ENCODE measurements around the gene STIM2. TPM values are rescaled to one million over a fixed set of nuclear protein-coding genes. Genes with fewer than 3 reads are reported as not detected.
"Not testable (repeated sequence)": the region's sequence is repeated elsewhere in the genome, so short reads cannot be mapped to it uniquely, and the experiment has no call there.

Gene STIM2
- 15.3 and 38.9 TPM in 2 replicates for total RNA-seq (2014; rRNA removed; shearing (Covaris generic))

- DNase-seq (ENCODE audit: low read depth) = peak; percentile 98
Measured at GRCh38 chr4:26860157-26860921, at the start of gene STIM2. Gene STIM2 (plus strand): TSS chr4:26860841.

GRCh38 chr4:26811571-26811970 lies 49.1 kb upstream of the STIM2 start:
- DNase-seq (ENCODE audit: low read depth) = not testable (repeated sequence)

DNA sequence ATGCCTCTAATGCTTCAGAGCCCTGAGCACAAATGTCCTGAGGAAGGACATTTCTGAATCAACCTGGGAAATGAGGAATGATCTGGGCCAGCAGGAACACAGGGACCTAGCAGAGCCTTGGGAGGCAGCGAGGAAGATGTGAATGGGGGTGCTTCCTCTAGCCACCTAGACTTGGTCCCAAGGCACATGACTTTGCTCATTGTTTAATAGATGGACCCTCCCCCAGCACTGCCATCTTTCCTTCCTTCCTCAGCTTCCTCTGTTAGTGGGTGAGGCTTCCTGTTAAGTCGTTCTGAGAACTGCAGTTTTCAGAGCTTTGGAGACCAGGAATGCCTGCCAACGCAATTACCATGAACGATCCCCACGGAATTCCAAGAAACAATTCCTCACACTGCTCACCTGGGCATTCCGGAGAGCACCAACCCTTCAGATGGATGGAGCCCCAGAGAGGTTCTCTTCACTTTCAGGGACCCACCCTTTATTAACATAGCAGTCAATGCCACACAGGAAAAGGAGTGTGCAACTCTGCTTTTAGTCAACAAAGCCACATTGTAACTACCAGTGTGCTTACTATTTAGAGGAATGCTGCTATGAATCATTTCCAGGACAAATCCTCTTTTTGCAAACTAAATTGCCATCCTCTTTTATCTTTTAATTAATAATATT lies 48.5 kb upstream of the STIM2 start:
- no peak for DNase-seq (ENCODE audit: low read depth)

DNA sequence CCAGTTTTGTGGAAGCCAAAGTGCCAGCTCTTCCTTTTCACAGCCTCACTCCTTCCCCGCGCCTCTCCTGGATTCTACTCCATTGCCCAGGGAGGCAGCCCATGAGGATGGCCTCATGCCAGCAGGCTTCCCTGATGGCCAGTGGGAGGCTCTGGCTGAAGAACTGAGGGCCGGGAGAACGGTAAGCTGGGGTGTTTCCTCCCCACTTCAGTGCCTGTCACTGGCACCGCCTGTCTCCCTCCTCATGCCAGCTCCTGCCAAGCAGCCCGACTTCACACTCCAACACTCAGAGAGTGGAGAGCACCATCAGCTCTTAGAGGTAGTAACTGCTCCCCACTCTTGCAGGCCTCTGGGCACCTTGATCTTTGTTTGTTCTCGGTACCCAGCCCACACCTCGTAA lies 46.9 kb upstream of the STIM2 start:
- DNase-seq (ENCODE audit: low read depth) = no peak

DNA sequence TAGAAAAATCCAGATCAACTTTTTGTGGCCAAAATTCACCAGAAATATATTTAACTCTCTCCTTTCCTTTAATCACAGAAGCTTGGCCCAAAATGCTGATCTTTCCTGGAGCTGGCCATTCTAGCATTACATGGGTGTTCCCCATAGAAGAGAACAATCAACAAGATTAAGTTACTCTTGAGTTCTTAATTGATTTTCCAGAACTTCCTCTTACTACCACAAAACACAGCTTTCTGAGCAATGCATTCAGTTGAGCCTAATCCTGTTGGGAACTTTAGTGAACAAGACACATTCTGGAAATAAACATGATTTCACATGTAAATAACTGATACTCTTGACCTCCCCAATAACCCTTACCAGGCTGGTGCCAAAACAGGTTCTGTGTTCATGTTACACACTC lies 45.4 kb upstream of the STIM2 start:
- no peak for DNase-seq (ENCODE audit: low read depth)

- DNase-seq (ENCODE audit: low read depth) = no peak
Measured at GRCh38 chr4:26815706-26816105, 44.9 kb upstream of the STIM2 start.

GRCh38 chr4:26819026-26819425 lies 41.6 kb upstream of the STIM2 start:
- DNase-seq (ENCODE audit: low read depth) = no peak

GRCh38 chr4:26819478-26820095 lies 41.1 kb upstream of the STIM2 start:
- DNase-seq (ENCODE audit: low read depth) = no peak

- DNase-seq (ENCODE audit: low read depth) = no peak
Measured at GRCh38 chr4:26820346-26820745, 40.3 kb upstream of the STIM2 start.

- no peak for DNase-seq (ENCODE audit: low read depth)
Measured at GRCh38 chr4:26821031-26821430, 39.6 kb upstream of the STIM2 start.

DNA sequence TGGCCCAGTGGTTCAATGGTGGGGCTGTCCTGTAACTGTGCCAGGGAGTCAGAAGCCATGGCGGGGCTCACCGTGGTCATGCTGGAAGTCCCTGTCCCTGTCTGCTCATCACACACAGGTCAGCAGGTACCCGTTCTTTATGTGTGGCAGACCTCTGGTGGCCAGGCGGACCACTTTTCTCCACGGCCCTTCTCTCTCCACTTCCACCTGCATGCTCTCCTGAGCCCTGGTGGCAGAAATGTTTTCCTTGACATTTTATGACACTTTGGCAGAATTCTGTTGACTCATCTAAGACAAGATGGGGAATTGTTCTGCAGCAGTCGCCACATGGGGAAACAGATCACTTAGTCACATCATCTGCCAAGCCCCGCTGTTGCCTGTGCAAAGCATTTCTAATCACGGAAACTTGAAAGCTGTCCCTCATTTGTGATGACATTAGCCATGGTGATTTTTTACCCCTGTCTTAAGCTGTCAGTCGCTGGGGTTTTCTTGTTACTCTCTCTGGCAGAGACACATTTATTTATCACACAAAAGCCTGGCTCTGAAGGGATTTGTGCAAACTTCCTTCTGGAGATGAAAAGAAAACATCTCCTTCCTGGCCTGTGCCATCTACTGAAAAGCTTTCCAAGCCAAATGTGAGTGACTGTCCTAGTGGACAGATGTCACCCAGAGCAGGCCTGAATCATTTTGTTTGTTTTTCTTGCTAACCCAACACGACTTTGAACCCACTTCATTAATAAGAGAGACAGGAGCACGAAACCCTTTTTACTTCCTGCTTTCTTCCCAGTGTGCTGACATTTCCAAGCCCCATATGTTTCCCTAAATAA lies 38.8 kb upstream of the STIM2 start:
- DNase-seq (ENCODE audit: low read depth) = no peak

GRCh38 chr4:26822546-26822945 lies 38.1 kb upstream of the STIM2 start:
- DNase-seq (ENCODE audit: low read depth) = no peak

DNA sequence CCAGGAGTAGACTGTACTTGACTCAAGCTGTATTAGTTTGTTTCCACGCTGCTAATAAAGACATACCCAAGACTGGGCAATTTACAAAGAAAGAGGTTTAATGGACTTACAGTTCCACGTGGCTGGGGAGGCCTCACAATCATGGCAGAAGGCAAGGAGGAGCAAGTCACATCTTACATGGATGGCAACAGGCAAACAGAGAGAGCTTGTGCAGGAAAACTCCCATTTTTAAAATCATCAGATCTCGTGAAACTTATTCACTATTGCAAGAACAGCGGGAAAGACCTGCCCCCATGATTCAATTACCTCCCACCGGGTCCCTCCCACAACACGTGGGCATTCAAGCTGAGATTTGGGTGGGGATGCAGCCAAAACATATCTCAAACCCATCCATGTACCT lies 37.7 kb upstream of the STIM2 start:
- DNase-seq (ENCODE audit: low read depth) = not testable (repeated sequence)

- no peak for DNase-seq (ENCODE audit: low read depth)
Measured at GRCh38 chr4:26823583-26823982, 37.1 kb upstream of the STIM2 start.

GRCh38 chr4:26824667-26825066 lies 36.0 kb upstream of the STIM2 start:
- DNase-seq (ENCODE audit: low read depth) = no peak

- no peak for DNase-seq (ENCODE audit: low read depth)
Measured at GRCh38 chr4:26826721-26827120, 33.9 kb upstream of the STIM2 start.

GRCh38 chr4:26827336-26827735 lies 33.3 kb upstream of the STIM2 start:
- DNase-seq (ENCODE audit: low read depth) = not testable (repeated sequence)

- DNase-seq (ENCODE audit: low read depth) = no peak
Measured at GRCh38 chr4:26827798-26828197, 32.8 kb upstream of the STIM2 start.

DNA sequence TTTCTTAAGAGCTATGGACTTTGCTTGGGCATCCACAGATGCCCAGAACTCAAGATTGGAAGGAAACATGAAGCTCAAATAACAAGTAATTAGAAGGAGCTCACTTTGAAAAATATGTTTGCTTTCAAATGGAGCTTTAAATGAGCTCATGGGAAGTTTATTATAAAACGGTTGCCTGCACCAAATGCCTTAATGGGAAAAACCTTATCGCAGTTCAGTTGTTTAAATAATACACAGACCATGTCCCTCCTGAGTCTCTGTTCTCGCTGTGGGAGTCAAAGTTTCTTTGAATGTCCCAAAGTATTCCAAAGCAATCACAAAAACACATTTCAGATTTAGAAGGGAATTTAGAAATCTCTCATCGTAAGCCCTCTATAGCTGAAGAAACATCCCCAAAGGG lies 31.6 kb upstream of the STIM2 start:
- no peak for DNase-seq (ENCODE audit: low read depth)

DNA sequence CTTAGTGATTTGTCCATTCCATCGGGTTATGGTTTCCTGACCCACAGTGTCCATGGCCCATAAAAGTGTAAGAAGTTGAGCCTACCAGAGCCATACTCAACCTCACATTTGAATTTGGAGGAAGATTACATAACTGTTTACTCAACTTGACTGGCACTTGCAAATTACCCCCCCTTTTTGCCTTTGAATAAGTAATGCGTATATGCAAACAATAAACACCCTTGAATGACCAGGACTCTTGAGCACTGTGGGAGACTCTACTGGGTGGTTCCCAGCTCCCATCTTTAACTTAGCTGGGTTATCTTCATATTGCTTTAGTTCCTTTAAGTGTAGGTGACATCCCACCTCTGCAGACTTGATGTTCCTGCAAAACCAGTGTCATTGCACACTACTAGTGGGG lies 30.6 kb upstream of the STIM2 start:
- DNase-seq (ENCODE audit: low read depth) = no peak

DNA sequence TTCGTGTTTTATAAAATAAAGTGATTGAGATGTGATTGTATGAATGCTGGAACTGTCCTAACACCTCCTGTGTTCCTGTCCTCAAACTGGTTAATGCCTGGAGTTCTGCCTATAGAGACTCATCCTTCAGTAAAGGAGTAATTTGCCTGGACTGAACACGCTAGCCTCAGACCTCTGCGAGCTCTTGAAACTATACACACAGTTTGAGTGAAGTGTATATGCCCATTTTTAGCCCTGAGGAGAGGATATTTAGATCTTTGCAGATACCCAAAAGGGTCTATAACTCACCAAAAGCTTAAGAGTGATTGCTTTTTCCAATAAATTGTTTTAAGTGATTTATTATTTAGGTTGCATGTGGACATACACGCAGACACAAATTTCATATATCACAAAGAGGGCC lies 29.9 kb upstream of the STIM2 start:
- no peak for DNase-seq (ENCODE audit: low read depth)

DNA sequence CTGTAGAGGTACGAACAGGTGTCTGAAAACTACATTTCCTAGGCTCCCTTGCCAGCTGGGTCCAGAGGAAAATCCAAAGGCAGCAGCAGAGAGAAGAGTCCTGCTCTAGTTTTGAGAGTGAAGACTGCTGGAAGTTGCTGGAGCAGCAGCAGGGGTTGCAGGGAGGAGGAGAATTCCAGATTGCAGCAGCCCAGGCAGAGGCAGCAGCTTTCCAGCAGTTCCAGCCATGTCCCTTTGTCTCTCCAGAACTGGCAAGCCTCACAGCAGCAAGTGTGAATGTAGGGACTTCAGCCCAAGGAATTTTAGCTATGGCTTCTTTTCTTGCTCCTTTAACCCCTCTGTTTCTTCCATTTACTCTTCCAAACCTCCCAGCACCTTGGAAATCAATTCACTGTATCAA lies 24.1 kb upstream of the STIM2 start:
- no peak for DNase-seq (ENCODE audit: low read depth)

Measured in Daoy (cell line).